Loucy (cell line): ENCODE measurements around the gene LRRN2.

Experiments used
- H2AFZ ChIP-seq: fragments of 200-600 bp; sonication (generic); 2 replicates; pipeline ENCODE4 v1.6.0; 2016; ENCODE audit warnings: antibody characterized with exemption, mild to moderate bottlenecking, low read length, moderate library complexity
- H3F3A ChIP-seq: fragments of 200-600 bp; 2 replicates; pipeline ENCODE4 v1.6.0; 2016; ENCODE audit warnings: antibody characterized with exemption, low read depth, mild to moderate bottlenecking
- H3K27me3 ChIP-seq: fragments of 200-600 bp; sonication (generic); 2 replicates; pipeline ENCODE4 v1.6.1; 2014; ENCODE audit warnings: low read length, mild to moderate bottlenecking; ENCODE audit not compliant: insufficient read depth, poor library complexity, severe bottlenecking
- H3K36me3 ChIP-seq: fragments of 200-600 bp; sonication (generic); 2 replicates; pipeline ENCODE4 v1.6.1; 2016; ENCODE audit warnings: low read length; ENCODE audit not compliant: insufficient read depth
- H3K4me1 ChIP-seq: fragments of 200-600 bp; sonication (generic); 2 replicates; pipeline ENCODE4 v1.5.1; 2014; ENCODE audit warnings: low read length, mild to moderate bottlenecking; ENCODE audit not compliant: insufficient read depth, poor library complexity, severe bottlenecking
- H3K4me2 ChIP-seq: fragments of 200-600 bp; sonication (generic); 2 replicates; pipeline ENCODE4 v1.6.0; 2014; ENCODE audit warnings: antibody characterized with exemption, low read length, low read depth, mild to moderate bottlenecking; ENCODE audit not compliant: poor library complexity, severe bottlenecking
- H3K4me3 ChIP-seq: fragments of 200-600 bp; sonication (generic); 2 replicates; pipeline ENCODE4 v1.5.1; 2014; ENCODE audit warnings: low read length, mild to moderate bottlenecking, mixed read lengths; ENCODE audit not compliant: poor library complexity, severe bottlenecking
- H3K79me2 ChIP-seq: fragments of 200-600 bp; sonication (generic); 2 replicates; pipeline ENCODE4 v1.6.1; 2014; ENCODE audit warnings: low read length; ENCODE audit not compliant: insufficient read depth
- H3K9ac ChIP-seq: fragments of 200-600 bp; sonication (generic); 2 replicates; pipeline ENCODE4 v1.6.0; 2014; ENCODE audit warnings: mild to moderate bottlenecking, low read depth, low read length, moderate library complexity; ENCODE audit not compliant: poor library complexity, severe bottlenecking
- H3K9me2 ChIP-seq: fragments of 200-600 bp; sonication (generic); replicated peaks from 2 replicates; pipeline ENCODE4 v1.6.1; 2016; ENCODE audit warnings: low read depth, low read length, mixed read lengths
- H3K9me3 ChIP-seq: fragments of 200-600 bp; sonication (generic); 2 replicates; pipeline ENCODE4 v1.6.1; 2014; ENCODE audit warnings: mild to moderate bottlenecking, antibody characterized with exemption, low read length, low read depth; ENCODE audit not compliant: insufficient read depth
- H4K20me1 ChIP-seq: fragments of 200-600 bp; sonication (generic); 2 replicates; pipeline ENCODE4 v1.6.0; 2014; ENCODE audit warnings: antibody characterized with exemption, low read length, mild to moderate bottlenecking; ENCODE audit not compliant: insufficient read depth, poor library complexity, severe bottlenecking
- CTCF ChIP-seq: fragments of 200-600 bp; sonication (generic); conservative IDR thresholded peaks from 2 replicates; pipeline ENCODE4 v1.5.1; 2014; ENCODE audit warnings: mild to moderate bottlenecking, antibody characterized with exemption, low read length
- EZH2phosphoT487 ChIP-seq: fragments of 200-600 bp; IDR thresholded peaks from 2 replicates; pipeline ENCODE4 v1.6.1; 2018; ENCODE audit warnings: antibody characterized with exemption, mild to moderate bottlenecking, moderate library complexity, borderline replicate concordance

The LRRN2 gene

GRCh38 chr1:204647114-204647804 lies 38.3 kb downstream of the LRRN2 start:
- Histone ChIP-seq H3K4me3 (no peak overlapping the region), H3K9ac (no peak overlapping the region), H4K20me1 (no peaks in the 10 kb centered on the region), H3K36me3 (no peaks in the 10 kb centered on the region), H2AFZ (no peak overlapping the region), H3K79me2 (no peaks in the 10 kb centered on the region), H3K9me3 (no peaks in the 10 kb centered on the region), H3F3A (no peaks in the 10 kb centered on the region), H3K9me2 (no peaks in the 10 kb centered on the region), H3K4me1 (no peaks in the 10 kb centered on the region), H3K4me2 (no peak overlapping the region), H3K27me3 (no peaks in the 10 kb centered on the region)
- TF ChIP-seq CTCF (no peak), EZH2phosphoT487 (no peak)

- H3K4me2 ChIP-seq, result no peak overlapping the region
- no peaks in the 10 kb centered on the region for H3K4me1 ChIP-seq
- H3K79me2 ChIP-seq, result no peaks in the 10 kb centered on the region
- no peak overlapping the region for H3K4me3 ChIP-seq
- no peaks in the 10 kb centered on the region for H4K20me1 ChIP-seq
- H3K9me3 ChIP-seq, result no peaks in the 10 kb centered on the region
- H3F3A ChIP-seq, result no peaks in the 10 kb centered on the region
- no peaks in the 10 kb centered on the region for H3K36me3 ChIP-seq
- no peak overlapping the region for H3K9ac ChIP-seq
- H2AFZ ChIP-seq, result no peak overlapping the region
- TF ChIP-seq EZH2phosphoT487 (no peak), CTCF (no peak)
- no peaks in the 10 kb centered on the region for H3K9me2 ChIP-seq
- H3K27me3 ChIP-seq, result no peaks in the 10 kb centered on the region
These were observed 39.9 kb downstream of the LRRN2 start for GRCh38 chr1:204645666-204646065.

GRCh38 chr1:204645251-204645650 lies 40.3 kb downstream of the LRRN2 start:
- no peak for TF ChIP-seq EZH2phosphoT487
- no peak for TF ChIP-seq CTCF

More at GRCh38 chr1:204645251-204645650, 40.3 kb downstream of the LRRN2 start:
- Histone ChIP-seq H3K9me2 (no peaks in the 10 kb centered on the region), H3K4me1 (no peaks in the 10 kb centered on the region), H3K4me3 (no peak overlapping the region), H3K9ac (no peak overlapping the region), H3K27me3 (no peaks in the 10 kb centered on the region), H2AFZ (no peak overlapping the region), H3K9me3 (no peaks in the 10 kb centered on the region), H3K4me2 (no peak overlapping the region), H4K20me1 (no peaks in the 10 kb centered on the region), H3K79me2 (no peaks in the 10 kb centered on the region), H3F3A (no peaks in the 10 kb centered on the region), H3K36me3 (no peaks in the 10 kb centered on the region)
